OCI-M2 (cell line): ENCODE data around the gene NEK5.
"Not testable (repeated sequence)": the region's sequence is repeated elsewhere in the genome, so short reads cannot be mapped to it uniquely, and the experiment has no call there.

Experiments used
- DNase-seq: peaks from one replicate; lab custom pipeline; 2025; ENCODE audit not compliant: unreplicated experiment; lab: John Stamatoyannopoulos, UW

NEK5 gene

DNA sequence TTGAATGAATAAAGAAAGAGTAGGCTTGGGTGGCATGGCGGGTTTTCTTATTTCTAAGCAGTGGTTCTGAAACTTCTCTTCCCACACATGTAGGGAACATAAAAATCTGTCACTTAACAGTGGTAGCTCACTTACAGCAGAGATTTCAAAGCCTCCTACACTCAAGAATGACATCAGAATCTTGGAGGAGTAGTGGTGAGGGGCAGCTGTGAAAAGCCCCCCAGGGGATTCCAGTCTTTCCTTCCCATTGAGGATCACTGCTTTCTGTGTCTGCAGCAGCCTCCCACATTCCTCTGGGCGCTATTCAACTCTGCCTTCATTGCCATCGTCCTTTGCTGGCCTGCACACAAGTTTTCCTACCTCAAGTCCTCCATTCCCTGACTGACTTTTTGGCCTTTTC lies 8.6 kb upstream of the NEK5 start:
- no peak for DNase-seq

- no peak for DNase-seq
These were observed 7.9 kb upstream of the NEK5 start for GRCh38 chr13:52136763-52137162.

- DNase-seq = no peak
These were observed 1.8 kb upstream of the NEK5 start for GRCh38 chr13:52130641-52131040.

GRCh38 chr13:52127783-52128702 lies 830 bp downstream of the NEK5 start:
- DNase-seq = peak; percentile 65

DNA sequence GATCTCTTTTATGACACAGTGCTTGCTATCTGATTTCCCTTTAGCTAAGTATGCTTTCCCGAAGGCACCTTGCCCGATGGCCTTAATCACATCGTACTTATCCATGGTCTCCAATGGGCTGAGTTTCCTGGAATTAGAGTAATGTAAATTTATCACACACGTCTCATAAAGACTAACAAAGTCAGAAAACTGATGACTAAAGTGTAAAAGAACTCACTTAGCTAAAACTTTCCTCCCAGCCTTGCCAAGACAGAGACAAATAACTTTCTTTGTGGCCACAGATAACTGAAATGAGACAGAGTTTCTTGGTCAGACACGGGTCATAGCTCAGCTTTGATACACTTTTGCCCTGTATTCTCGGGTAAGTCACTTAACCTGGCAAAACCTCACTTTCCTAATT lies 1.5 kb downstream of the NEK5 start:
- DNase-seq = peak; percentile 65

- DNase-seq = no peak
These were observed 3.3 kb downstream of the NEK5 start for GRCh38 chr13:52125547-52125946.

- peak; percentile 54 for DNase-seq
These were observed 10.3 kb downstream of the NEK5 start for GRCh38 chr13:52118595-52118994.

GRCh38 chr13:52118095-52118494 lies 10.8 kb downstream of the NEK5 start:
- DNase-seq = no peak

GRCh38 chr13:52112591-52112990 lies 16.3 kb downstream of the NEK5 start:
- DNase-seq = no peak

GRCh38 chr13:52109116-52109670 lies 19.7 kb downstream of the NEK5 start:
- DNase-seq = no peak

- DNase-seq = no peak
These were observed 23.0 kb downstream of the NEK5 start for GRCh38 chr13:52105841-52106240.

- no peak for DNase-seq
These were observed 24.2 kb downstream of the NEK5 start for GRCh38 chr13:52104624-52105023.

- no peak for DNase-seq
These were observed 25.5 kb downstream of the NEK5 start for GRCh38 chr13:52103386-52103785.

- DNase-seq = not testable (repeated sequence)
These were observed 26.4 kb downstream of the NEK5 start for GRCh38 chr13:52102423-52102822.

GRCh38 chr13:52097197-52097596 lies 31.7 kb downstream of the NEK5 start:
- DNase-seq = no peak

- no peak for DNase-seq
These were observed 32.1 kb downstream of the NEK5 start for GRCh38 chr13:52096748-52097147.

DNA sequence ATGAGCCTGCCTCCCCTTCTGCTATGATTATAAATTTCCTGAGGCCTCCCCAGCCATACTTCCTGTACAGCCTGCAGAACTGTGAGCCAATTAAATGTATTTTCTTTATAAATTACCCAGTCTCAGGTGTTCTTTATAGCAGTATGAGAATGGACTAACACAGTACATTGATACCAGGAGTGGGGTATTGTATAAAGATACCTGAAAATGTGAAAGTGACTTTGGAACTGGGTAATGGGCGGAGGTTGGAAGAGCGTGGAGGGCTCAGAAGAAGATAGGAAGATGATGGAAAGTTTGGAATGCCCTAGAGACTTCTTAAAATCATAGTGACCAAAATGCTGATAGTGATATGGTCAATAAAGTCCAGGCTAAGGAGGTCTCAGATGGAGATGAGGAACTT lies 32.8 kb downstream of the NEK5 start:
- no peak for DNase-seq

DNA sequence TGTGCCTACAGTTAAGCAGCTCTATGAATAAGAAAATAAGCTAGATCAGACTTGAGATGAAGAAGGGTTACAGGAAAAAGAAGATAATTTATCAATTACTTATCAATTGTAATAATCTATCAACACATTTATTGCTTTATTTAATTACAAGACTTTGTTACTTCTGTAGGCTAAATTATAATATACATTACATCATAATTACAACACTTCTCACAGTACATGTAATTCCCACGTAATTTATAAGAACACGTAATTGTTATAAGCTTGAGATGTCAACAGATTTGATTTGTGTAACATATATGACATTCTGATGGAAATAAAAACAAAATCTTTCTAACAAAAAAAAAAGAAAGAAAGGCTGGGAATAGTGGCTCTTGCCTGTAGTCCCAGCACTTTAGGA lies 36.8 kb downstream of the NEK5 start:
- DNase-seq = no peak

DNA sequence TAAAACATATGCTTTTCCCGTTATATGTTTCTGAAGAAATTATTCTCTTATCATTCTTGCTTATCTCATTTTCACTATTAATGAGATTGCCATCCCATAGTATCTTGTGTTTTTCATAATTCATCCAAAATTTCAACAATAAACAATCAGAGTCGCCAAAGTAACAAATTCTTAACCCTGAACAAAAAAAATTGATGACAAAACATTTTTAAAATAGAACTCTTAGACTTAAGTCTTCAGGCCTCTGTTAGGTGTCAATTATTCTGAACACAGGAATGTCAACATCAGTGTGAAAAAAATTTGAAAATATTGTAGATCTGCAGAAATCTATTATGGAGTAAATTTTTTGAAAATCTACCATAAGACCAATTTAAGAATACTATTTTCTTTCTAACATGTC lies 37.4 kb downstream of the NEK5 start:
- DNase-seq = no peak

DNA sequence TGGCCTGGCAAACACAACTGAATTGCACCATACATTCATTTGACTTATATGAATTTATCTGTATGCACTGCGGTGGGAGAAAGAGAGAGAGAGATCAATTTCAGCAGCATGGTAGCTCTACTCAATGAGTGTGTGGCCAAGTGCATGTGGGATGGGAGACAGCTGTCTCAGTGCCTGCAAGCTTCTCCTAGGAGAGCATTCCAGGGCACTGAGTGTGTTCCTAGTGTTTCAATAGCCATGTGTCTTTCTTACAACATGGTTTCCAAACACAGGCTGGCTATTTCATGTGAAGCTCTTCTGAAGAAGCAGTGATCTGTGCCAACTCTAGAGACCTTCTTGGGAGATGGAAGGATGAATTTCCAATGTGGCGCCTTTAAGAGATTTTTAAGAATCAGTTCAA lies 43.5 kb downstream of the NEK5 start:
- no peak for DNase-seq

DNA sequence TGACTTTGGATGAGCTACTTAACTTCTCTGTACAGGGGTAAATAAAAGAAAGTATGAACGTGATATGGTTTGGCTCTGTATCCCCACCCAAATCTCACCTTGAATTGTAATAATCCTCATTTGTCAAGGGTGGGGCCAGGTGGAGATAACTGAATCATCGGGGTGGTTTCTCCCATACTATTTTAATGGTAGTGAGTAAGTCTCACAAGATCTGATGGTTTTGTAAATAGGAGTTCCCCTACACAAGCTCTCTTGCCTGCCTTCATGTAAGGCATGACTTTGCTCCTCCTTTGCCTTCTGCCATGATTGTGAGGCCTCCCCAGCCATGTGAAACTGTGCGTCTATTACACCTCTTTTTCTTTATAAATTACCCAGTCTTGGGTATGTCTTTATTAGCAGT lies 43.9 kb downstream of the NEK5 start:
- DNase-seq = not testable (repeated sequence)

- no peak for DNase-seq
These were observed 46.3 kb downstream of the NEK5 start for GRCh38 chr13:52082601-52083000.

- DNase-seq = not testable (repeated sequence)
These were observed 49.0 kb downstream of the NEK5 start for GRCh38 chr13:52079891-52080290.
